H9 (cell line): ENCODE results near the gene WDFY1. TPM values are rescaled to one million over a fixed set of nuclear protein-coding genes. Genes with fewer than 3 reads are reported as not detected.

ENCODE experiments used
- DNase-seq: peaks from one replicate; pipeline ENCODE4 v3.0.0-alpha.2; 2017
- H2AFZ ChIP-seq: one replicate; pipeline ENCODE4 v1.6.1; 2013; ENCODE audit warnings: mild to moderate bottlenecking, low read length, control low read depth, moderate library complexity
- H2AK5ac ChIP-seq: 2 replicates; pipeline ENCODE4 v1.6.1; 2013; ENCODE audit warnings: low read length, control low read depth, mixed read lengths; ENCODE audit not compliant: insufficient read length
- H2BK120ac ChIP-seq: one replicate; pipeline ENCODE4 v1.6.1; 2013; ENCODE audit warnings: low read depth, mild to moderate bottlenecking, low read length, control low read depth, inconsistent platforms; ENCODE audit not compliant: poor library complexity, severe bottlenecking
- H2BK12ac ChIP-seq: 2 replicates; pipeline ENCODE4 v1.6.1; 2013; ENCODE audit warnings: low read length, control low read depth, mixed read lengths, low read depth; ENCODE audit not compliant: insufficient read length
- H2BK15ac ChIP-seq: 2 replicates; pipeline ENCODE4 v1.6.1; 2013; ENCODE audit warnings: low read depth, low read length, control low read depth
- H2BK20ac ChIP-seq: one replicate; pipeline ENCODE4 v1.6.1; 2013; ENCODE audit warnings: low read depth, mild to moderate bottlenecking, low read length, control low read depth, inconsistent platforms; ENCODE audit not compliant: poor library complexity, severe bottlenecking
- H2BK5ac ChIP-seq: 2 replicates; pipeline ENCODE4 v1.6.1; 2013; ENCODE audit warnings: low read length, control low read depth, mixed read lengths; ENCODE audit not compliant: insufficient read length
- H3K14ac ChIP-seq: 2 replicates; pipeline ENCODE4 v1.6.1; 2013; ENCODE audit warnings: low read length, control low read depth; ENCODE audit not compliant: insufficient read depth
- H3K18ac ChIP-seq: 2 replicates; pipeline ENCODE4 v1.6.1; 2013; ENCODE audit warnings: low read depth, mild to moderate bottlenecking, mixed read lengths, low read length, control low read depth; ENCODE audit not compliant: insufficient read length
- H3K23ac ChIP-seq: 2 replicates; pipeline ENCODE4 v1.6.1; 2013; ENCODE audit warnings: low read length, control low read depth, mixed read lengths, low read depth; ENCODE audit not compliant: insufficient read length
- H3K23me2 ChIP-seq: 2 replicates; pipeline ENCODE4 v1.6.1; 2013; ENCODE audit warnings: low read depth, mild to moderate bottlenecking, mixed read lengths, low read length, control low read depth; ENCODE audit not compliant: insufficient read length, poor library complexity, severe bottlenecking
- H3K27ac ChIP-seq: 2 replicates; pipeline ENCODE4 v1.5.1; 2013; ENCODE audit warnings: low read length, control low read depth, mixed read lengths, low read depth; ENCODE audit not compliant: insufficient read length
- H3K27me3 ChIP-seq: 2 replicates; pipeline ENCODE4 v1.6.1; 2013; ENCODE audit warnings: low read length, control low read depth, inconsistent platforms; ENCODE audit not compliant: insufficient read depth
- H3K4ac ChIP-seq: 2 replicates; pipeline ENCODE4 v1.6.1; 2013; ENCODE audit warnings: low read depth, mild to moderate bottlenecking, control low read depth, inconsistent platforms, low read length, moderate library complexity
- H3K4me1 ChIP-seq: 2 replicates; pipeline ENCODE4 v1.6.1; 2013; ENCODE audit warnings: low read length, control low read depth, inconsistent platforms; ENCODE audit not compliant: insufficient read depth
- H3K4me2 ChIP-seq: 2 replicates; pipeline ENCODE4 v1.6.1; 2013; ENCODE audit warnings: low read length, control low read depth, mixed read lengths; ENCODE audit not compliant: insufficient read length, insufficient read depth
- H3K56ac ChIP-seq: 2 replicates; pipeline ENCODE4 v1.6.1; 2013; ENCODE audit warnings: low read depth, mild to moderate bottlenecking, mixed read lengths, low read length, control low read depth; ENCODE audit not compliant: insufficient read length
- H3K79me1 ChIP-seq: 2 replicates; pipeline ENCODE4 v1.6.1; 2013; ENCODE audit warnings: low read depth, mild to moderate bottlenecking, moderate library complexity, low read length, control low read depth, inconsistent platforms; ENCODE audit not compliant: insufficient read depth, poor library complexity, severe bottlenecking
- H3K79me2 ChIP-seq: 2 replicates; pipeline ENCODE4 v1.6.1; 2013; ENCODE audit warnings: low read length, control low read depth, inconsistent platforms; ENCODE audit not compliant: insufficient read depth
- H3K9ac ChIP-seq: 2 replicates; pipeline ENCODE4 v1.6.1; 2013; ENCODE audit warnings: low read length, control low read depth, mixed read lengths; ENCODE audit not compliant: insufficient read length; ENCODE audit errors: extremely low read depth
- H3K9me3 ChIP-seq: one replicate; pipeline ENCODE4 v1.6.1; 2013; ENCODE audit warnings: low read depth, low read length, inconsistent platforms; ENCODE audit not compliant: control insufficient read depth
- H3T11ph ChIP-seq: one replicate; pipeline ENCODE4 v1.6.1; 2013; ENCODE audit warnings: mild to moderate bottlenecking, low read length, control low read depth, inconsistent platforms
- H4K20me1 ChIP-seq: one replicate; pipeline ENCODE4 v1.6.1; 2013; ENCODE audit not compliant: control insufficient read depth, insufficient read length, insufficient read depth
- H4K5ac ChIP-seq: 2 replicates; pipeline ENCODE4 v1.6.1; 2013; ENCODE audit warnings: low read depth, mild to moderate bottlenecking, mixed read lengths, low read length, control low read depth; ENCODE audit not compliant: insufficient read length
- H4K8ac ChIP-seq: replicated peaks from 2 replicates; pipeline ENCODE4 v1.6.1; 2013; ENCODE audit warnings: low read length, control low read depth, mixed read lengths, low read depth; ENCODE audit not compliant: insufficient read length
- H4K91ac ChIP-seq: 2 replicates; pipeline ENCODE4 v1.6.1; 2013; ENCODE audit warnings: low read depth, mild to moderate bottlenecking, moderate library complexity, mixed read lengths, low read length, control low read depth; ENCODE audit not compliant: insufficient read length
- H3K27ac Mint-ChIP-seq, 3 experiments: 2 replicates in 2 of 3; 3 replicates in 1 of 3; pipeline ENCODE4 v1.8.0; 2020 to 2021; ENCODE audit warnings: mixed read lengths in 3 of 3, mild to moderate bottlenecking in 1 of 3, moderate library complexity in 1 of 3
- H3K27me3 Mint-ChIP-seq: 2 replicates; pipeline ENCODE4 v1.8.0; 2021; ENCODE audit warnings: low read depth, mild to moderate bottlenecking, moderate library complexity, mixed read lengths
- H3K36me3 Mint-ChIP-seq, 3 experiments: 2 replicates in 2 of 3; 3 replicates in 1 of 3; pipeline ENCODE4 v1.8.0; 2020 to 2021; ENCODE audit warnings: low read depth in 3 of 3, mixed read lengths in 3 of 3; ENCODE audit not compliant: insufficient read depth in 1 of 3
- H3K4me1 Mint-ChIP-seq, 2 experiments: 2 replicates each; pipeline ENCODE4 v1.8.0; 2020; ENCODE audit warnings: mixed read lengths in 2 of 2
- H3K4me3 Mint-ChIP-seq, 2 experiments: 2 replicates in 1 of 2; 3 replicates in 1 of 2; pipeline ENCODE4 v1.8.0; 2020 to 2021; ENCODE audit warnings: mild to moderate bottlenecking in 2 of 2, mixed read lengths in 2 of 2, moderate library complexity in 1 of 2
- H3K9me3 Mint-ChIP-seq, 2 experiments: 2 replicates in 1 of 2; 3 replicates in 1 of 2; pipeline ENCODE4 v1.8.0; 2020; ENCODE audit warnings: mild to moderate bottlenecking in 2 of 2, mixed read lengths in 2 of 2, moderate library complexity in 1 of 2
- CTCF ChIP-seq: fragments of 200-600 bp; sonication (generic); conservative IDR thresholded peaks from 3 replicates; pipeline ENCODE4 v1.8.0; 2021; ENCODE audit warnings: antibody characterized with exemption, mild to moderate bottlenecking
- WGBS: extraction: QIAGEN DNeasy Blood & Tissue Kit; methylation state at CpG from one replicate; pipeline ENCODE4 v1.1.7; 2013; ENCODE audit warnings: missing lambda C conversion rate, low lambda C conversion rate, mixed read lengths; ENCODE audit not compliant: insufficient read length; ENCODE audit errors: extremely low coverage; 5-methylcytosine and 5-hydroxymethylcytosine counted together
- total RNA-seq: library from RNA; stranded (reverse); gene quantifications from 2 replicates; pipeline ENCODE4 v1.2.1, GENCODE V29; 2021

Gene WDFY1
- total RNA-seq, 1 experiment from 2014 or later = 54.1 TPM

GRCh38 chr2:223888251-223888650 is 56.9 kb downstream of the WDFY1 start:
- no peak overlapping the region for H4K5ac ChIP-seq
- no peak for TF ChIP-seq CTCF
- H2AFZ ChIP-seq = no peak overlapping the region
- peak overlapping the region; percentile 61 to 95 (median 91); a peak in 5 of 7 replicates for H3K27ac Mint-ChIP-seq
- H2BK5ac ChIP-seq = no peak overlapping the region
- H2BK20ac ChIP-seq = no peak overlapping the region
- no peak overlapping the region for H2AK5ac ChIP-seq
- H3K27me3 ChIP-seq = no peaks in the 10 kb centered on the region
- H3K56ac ChIP-seq = no peak overlapping the region
- no peak overlapping the region for H3K23ac ChIP-seq
- no peak overlapping the region for H3K18ac ChIP-seq
- H4K91ac ChIP-seq = no peak overlapping the region
- H3K4me3 Mint-ChIP-seq = no peak overlapping the region
- H3K79me1 ChIP-seq = no peaks in the 10 kb centered on the region
- H3K79me2 ChIP-seq = no peaks in the 10 kb centered on the region
- H3K36me3 Mint-ChIP-seq = peaks cover 31 to 60% (median 55%) of the 10 kb centered on the region in 3 experiments
- no peaks in the 10 kb centered on the region for H3K4me1 ChIP-seq
- no peaks in the 10 kb centered on the region for H3K9me3 ChIP-seq
- no peak overlapping the region for H3T11ph ChIP-seq
- no CpG with 5 or more reads among the region's 2 CpGs for WGBS
- no peak overlapping the region for H3K4me2 ChIP-seq
- no peak overlapping the region for H2BK12ac ChIP-seq
- H3K14ac ChIP-seq = no peak overlapping the region
- no peak overlapping the region for H3K27ac ChIP-seq
- no peak overlapping the region for H2BK120ac ChIP-seq
- DNase-seq = no peak
- H3K4ac ChIP-seq = no peak overlapping the region
- H3K27me3 Mint-ChIP-seq = no peaks in the 10 kb centered on the region
- H3K4me1 Mint-ChIP-seq = no peaks in the 10 kb centered on the region
- no peaks in the 10 kb centered on the region; a peak in 2 of 5 replicates for H3K9me3 Mint-ChIP-seq
- H4K8ac ChIP-seq = no peak overlapping the region
- no peaks in the 10 kb centered on the region for H4K20me1 ChIP-seq
- no peaks in the 10 kb centered on the region for H3K23me2 ChIP-seq
- no peak overlapping the region for H2BK15ac ChIP-seq
- H3K9ac ChIP-seq = no peak overlapping the region
